Renal pelvis (tissue), 4 donors: ENCODE measurements around the gene CBX6. TPM values are rescaled to one million over a fixed set of nuclear protein-coding genes. Genes with fewer than 3 reads are reported as not detected.

ENCODE experiments used
- DNase-seq: peaks from one replicate; pipeline ENCODE4 v3.0.0-alpha.2; 2013
- polyA plus RNA-seq, 3 donors: library from polyadenylated mRNA; unstranded; fragments of 120-200 nt; gene quantifications; one replicate each; pipeline ENCODE4 v1.2.1, GENCODE V29; 2013; ENCODE audit not compliant: insufficient read length in 3 of 3

CBX6 gene
- polyA plus RNA-seq, 3 donors, result 43.7 to 46.4 (median 45.2) TPM

- no peak for DNase-seq
Measured at GRCh38 chr22:38842512-38843200, 29.4 kb downstream of the CBX6 start.

GRCh38 chr22:38841635-38842034 is 30.4 kb downstream of the CBX6 start:
- DNase-seq, result no peak

GRCh38 chr22:38841211-38841610 is 30.8 kb downstream of the CBX6 start:
- DNase-seq, result no peak

GRCh38 chr22:38840129-38840528 is 31.9 kb downstream of the CBX6 start:
- no peak for DNase-seq

- no peak for DNase-seq
Measured at GRCh38 chr22:38839686-38840085, 32.3 kb downstream of the CBX6 start.

GRCh38 chr22:38837414-38837928 is 34.5 kb downstream of the CBX6 start:
- no peak for DNase-seq

GRCh38 chr22:38835888-38836301 is 36.1 kb downstream of the CBX6 start:
- no peak for DNase-seq

- DNase-seq, result no peak
Measured at GRCh38 chr22:38834991-38835390, 37.0 kb downstream of the CBX6 start.

- no peak for DNase-seq
Measured at GRCh38 chr22:38834215-38834953, 37.6 kb downstream of the CBX6 start.

GRCh38 chr22:38833061-38833460 is 39.0 kb downstream of the CBX6 start:
- no peak for DNase-seq

- DNase-seq, result no peak
Measured at GRCh38 chr22:38832005-38832978, 39.7 kb downstream of the CBX6 start.

- no peak for DNase-seq
Measured at GRCh38 chr22:38831166-38831945, 40.7 kb downstream of the CBX6 start.

- no peak for DNase-seq
Measured at GRCh38 chr22:38830845-38831108, 41.2 kb downstream of the CBX6 start.

- DNase-seq, result no peak
Measured at GRCh38 chr22:38830026-38830844, 41.8 kb downstream of the CBX6 start.

- DNase-seq, result no peak
Measured at GRCh38 chr22:38829485-38829884, 42.5 kb downstream of the CBX6 start.

GRCh38 chr22:38828616-38829205 is 43.3 kb downstream of the CBX6 start:
- no peak for DNase-seq

GRCh38 chr22:38828191-38828590 is 43.8 kb downstream of the CBX6 start:
- DNase-seq, result no peak

GRCh38 chr22:38827510-38827909 is 44.5 kb downstream of the CBX6 start:
- DNase-seq, result no peak

GRCh38 chr22:38826801-38827200 is 45.2 kb downstream of the CBX6 start:
- DNase-seq, result no peak

GRCh38 chr22:38826386-38826785 is 45.6 kb downstream of the CBX6 start:
- DNase-seq, result no peak
